Measurements from ENCODE around the gene ABLIM2.

ABLIM2 gene

GRCh38 chr4:8082517-8083055 lies 76.0 kb downstream of the ABLIM2 start:
- DNase-seq: no peak

GRCh38 chr4:8081621-8082516 lies 76.7 kb downstream of the ABLIM2 start:
- no peak for DNase-seq

DNA sequence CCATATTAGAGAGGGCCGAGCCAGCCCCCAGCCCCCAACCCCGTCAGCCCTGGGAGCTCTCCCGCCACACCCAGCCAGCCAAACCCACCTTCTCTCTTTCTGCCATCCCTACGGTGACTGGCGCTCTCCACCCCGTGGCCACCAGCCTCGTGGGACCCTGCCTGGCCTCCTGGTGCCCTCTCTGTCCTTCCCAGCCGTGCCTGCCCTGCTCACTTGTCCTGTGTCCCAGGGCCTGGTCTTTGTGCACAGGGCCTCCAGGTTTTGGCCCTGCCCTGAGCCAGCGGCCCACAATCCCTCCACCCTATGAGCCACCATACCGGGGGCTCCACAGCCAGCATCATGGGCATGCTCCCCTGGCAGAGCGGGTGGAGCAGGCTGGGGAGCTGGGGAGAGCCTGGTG lies 77.4 kb downstream of the ABLIM2 start:
- no peak for DNase-seq

GRCh38 chr4:8080754-8081065 lies 77.9 kb downstream of the ABLIM2 start:
- DNase-seq: no peak

GRCh38 chr4:8079916-8080753 lies 78.5 kb downstream of the ABLIM2 start:
- DNase-seq: no peak

DNA sequence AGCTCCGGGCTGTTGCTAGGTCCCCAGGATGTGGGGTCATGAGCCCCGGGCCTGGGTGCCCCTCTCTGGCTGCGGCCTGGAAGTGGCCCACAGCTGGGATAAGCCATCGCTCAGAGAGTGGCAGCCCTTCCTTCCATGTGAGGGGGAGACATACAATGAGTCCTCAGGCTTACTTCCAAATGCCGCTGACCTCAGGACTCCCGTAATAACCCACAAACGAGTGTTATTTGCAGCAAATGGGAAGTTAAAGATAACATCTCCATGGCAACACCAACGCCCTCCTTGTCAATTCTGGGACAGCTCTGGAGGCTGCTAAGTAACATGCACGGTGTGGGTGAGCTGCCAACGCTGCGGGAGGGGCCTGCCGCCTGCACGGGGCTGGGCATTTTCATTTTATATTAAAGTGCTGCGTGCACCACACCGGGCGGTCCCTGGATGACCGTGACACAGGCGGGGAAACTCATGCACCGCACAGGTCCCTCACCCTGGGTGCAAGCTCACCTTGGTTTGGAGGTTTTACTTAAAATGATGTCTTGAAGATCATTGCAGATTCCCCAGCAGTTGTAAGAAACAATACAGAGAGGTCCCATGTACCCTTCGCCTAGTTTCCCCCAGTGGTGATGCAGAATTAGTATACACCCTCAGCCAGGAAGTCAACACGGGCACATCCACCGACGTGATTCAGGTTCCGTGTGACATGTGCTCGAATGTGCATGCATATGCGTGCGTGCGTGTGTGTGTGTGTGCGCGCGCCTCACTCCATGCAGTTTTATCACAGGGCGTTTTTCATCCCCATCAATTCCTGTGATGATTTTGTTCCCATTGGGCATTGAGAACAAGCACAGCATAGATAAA lies 79.4 kb downstream of the ABLIM2 start:
- no peak for DNase-seq

GRCh38 chr4:8078610-8079015 lies 80.0 kb downstream of the ABLIM2 start:
- DNase-seq: no peak

DNA sequence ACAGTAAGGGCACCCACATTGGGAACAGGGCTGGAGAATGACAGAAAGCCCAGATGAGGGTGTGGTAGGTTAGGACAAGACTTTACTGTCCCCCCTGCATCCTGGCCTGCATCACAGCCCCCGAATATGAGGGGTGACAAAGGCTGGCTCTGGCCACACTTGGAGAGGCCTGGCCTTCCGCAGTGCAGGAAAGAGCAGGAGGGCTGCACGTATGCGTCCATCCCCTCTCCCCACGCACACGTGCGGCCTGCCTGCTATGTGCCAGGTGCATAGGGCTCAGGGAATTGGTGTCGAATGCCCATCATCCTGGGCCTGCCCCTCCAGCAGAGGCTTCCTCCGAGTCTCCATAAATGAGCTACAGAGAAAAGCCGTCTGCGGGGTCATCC lies 80.5 kb downstream of the ABLIM2 start:
- DNase-seq: no peak

- no peak for DNase-seq
Observed at GRCh38 chr4:8077181-8078108, 81.2 kb downstream of the ABLIM2 start.

DNA sequence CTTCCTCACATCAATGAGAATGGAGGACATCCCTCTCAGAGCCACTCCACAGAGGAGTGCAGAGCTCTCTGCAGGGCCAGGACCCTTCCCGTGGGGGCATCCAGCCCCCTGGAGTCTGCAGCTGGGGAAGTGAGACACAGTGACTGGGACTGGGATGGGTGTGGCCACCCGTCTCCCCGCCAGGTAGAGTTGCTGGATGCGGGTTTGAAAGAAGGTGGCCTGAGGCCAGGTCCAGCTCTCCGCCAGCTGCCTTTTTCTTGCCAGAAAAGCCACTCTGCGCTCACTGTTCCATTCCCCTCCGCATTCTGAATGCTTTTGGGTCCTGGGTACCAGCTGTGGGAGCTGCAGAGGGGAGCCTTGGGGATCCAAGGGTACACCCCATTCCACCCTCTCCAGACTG lies 82.6 kb downstream of the ABLIM2 start:
- DNase-seq: no peak

DNA sequence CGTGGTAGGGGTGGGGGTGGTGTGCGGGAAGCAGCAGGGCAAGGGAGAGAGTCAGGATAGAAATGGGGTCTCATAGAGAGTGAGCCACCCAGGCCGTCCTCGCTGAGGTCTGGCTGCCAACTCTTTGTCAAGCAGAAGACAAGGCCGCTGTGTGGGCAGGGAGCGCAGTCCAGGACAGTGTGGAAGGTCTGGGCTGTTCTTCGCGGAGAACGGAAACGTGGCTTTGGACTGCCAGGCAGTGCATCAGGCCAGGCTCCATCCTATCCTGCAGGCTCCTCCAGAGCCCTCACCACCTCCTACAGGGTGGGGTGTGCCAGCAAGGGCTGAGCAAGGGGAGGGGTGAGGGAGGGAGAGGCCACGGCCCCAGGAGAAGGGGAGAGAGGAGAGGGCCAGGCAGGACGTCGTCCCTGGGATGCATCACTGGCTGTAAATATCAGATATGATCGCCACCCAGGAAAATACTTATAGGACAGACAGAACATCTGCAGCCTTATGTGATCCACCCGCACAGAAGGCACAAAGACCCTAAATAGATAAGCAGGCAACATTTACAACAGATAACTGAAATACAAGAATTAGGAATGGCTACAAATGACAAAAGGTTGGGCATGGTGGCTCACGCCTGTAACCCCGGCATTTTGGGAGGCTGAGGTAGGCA lies 85.3 kb downstream of the ABLIM2 start:
- no peak for DNase-seq

DNA sequence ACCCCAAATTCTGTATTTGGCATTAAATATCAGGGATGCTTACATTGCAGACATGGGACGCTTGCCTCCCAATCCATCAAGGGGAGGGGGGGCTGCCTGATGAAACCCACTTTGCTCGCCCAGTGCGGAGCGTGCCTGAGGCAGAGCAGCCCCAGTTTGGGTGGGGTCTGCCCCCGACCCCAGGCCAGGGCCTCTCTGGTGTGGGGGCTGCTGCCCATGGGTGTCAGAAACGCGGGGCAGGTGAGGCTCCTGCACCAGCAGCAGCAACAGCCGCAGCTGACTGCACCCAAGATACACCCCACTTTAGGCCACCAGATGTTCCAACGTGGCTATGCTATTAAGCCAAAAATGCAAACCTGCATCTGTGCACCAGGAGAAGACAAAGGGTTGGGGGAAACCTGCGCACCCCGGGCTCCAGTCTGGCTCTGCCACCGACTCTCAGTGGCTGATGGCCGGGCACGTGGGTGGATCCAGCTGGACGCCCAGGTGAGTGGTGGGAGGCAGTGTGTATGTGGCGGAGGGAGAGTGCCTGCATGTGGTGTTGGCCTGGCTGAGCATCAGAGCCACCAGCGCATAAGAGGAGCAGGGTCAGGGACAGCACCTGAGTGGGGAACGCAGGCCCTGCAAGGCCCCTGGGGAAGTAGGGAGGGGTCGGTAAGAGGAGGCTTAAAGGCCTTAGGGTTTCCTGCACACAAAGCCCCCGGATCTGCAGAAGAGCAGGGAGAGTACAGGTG lies 86.2 kb downstream of the ABLIM2 start:
- no peak for DNase-seq

GRCh38 chr4:8071766-8072165 lies 86.8 kb downstream of the ABLIM2 start:
- DNase-seq: no peak

GRCh38 chr4:8070736-8071718 lies 87.6 kb downstream of the ABLIM2 start:
- DNase-seq: no peak

GRCh38 chr4:8069102-8069752 lies 89.4 kb downstream of the ABLIM2 start:
- no peak for DNase-seq

- DNase-seq: no peak
Observed at GRCh38 chr4:8067945-8068896, 90.4 kb downstream of the ABLIM2 start.

- DNase-seq: no peak
Observed at GRCh38 chr4:8067274-8067936, 91.2 kb downstream of the ABLIM2 start.

Measured in activated gamma-delta T cell treated with Interleukin-2 at 50 U/mL for 16 hours (primary cell).